GM12865 (cell line): ENCODE data around the gene POLD4.
A peak's percentile ranks its signal among the peaks of the same experiment; 100 is the strongest.

Source experiments
- DNase-seq: peaks from one replicate; pipeline ENCODE4 v3.0.0; 2010; ENCODE audit warnings: low read depth
- H3K4me3 ChIP-seq: 2 replicates; pipeline ENCODE4 v1.5.1; 2011; ENCODE audit warnings: mild to moderate bottlenecking, low read depth, low read length, control low read depth
- CTCF ChIP-seq: IDR thresholded peaks from 2 replicates; pipeline ENCODE4 v1.5.1; 2011; ENCODE audit warnings: low read length, control low read depth, low read depth, inconsistent platforms; ENCODE audit not compliant: insufficient read depth; ENCODE audit errors: missing control alignments

The POLD4 gene

GRCh38 chr11:67372993-67373647, 19.8 kb upstream of the POLD4 start, which contains the start of gene CLCF1:
Gene CLCF1 (minus strand): TSS chr11:67373598. CDS start chr11:67373539, 59 bp downstream.
- H3K4me3 ChIP-seq: peak within 1 kb of the TSS; percentile 50
- no peak for TF ChIP-seq CTCF
- DNase-seq: no peak

- TF ChIP-seq CTCF: no peak
- peak overlapping the region; percentile 50 for H3K4me3 ChIP-seq
- DNase-seq: no peak
Measured at GRCh38 chr11:67372321-67372992, 19.1 kb upstream of the POLD4 start.

DNA sequence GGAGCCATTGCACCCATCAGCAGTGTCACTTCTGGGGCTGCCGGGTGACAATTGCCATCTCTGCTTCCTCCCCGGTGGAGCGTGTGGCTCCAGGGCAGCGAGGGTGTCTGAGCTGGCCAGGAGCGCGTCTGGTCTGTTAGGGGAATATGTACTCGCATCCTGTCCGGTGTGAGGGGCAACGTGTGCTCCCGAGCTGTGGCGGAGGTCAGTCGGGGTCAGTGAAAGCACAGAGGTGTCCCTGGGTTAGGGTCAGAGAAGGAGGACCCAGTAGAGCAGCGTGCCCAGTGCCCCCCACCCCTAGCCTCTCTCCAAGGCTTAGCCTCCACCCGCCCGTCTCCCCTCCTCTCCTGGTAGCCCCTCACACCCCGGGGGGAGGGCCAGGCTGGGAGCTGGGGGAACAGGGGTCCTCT, 18.6 kb upstream of the POLD4 start:
- H3K4me3 ChIP-seq: peak overlapping the region; percentile 18
- no peak for DNase-seq
- no peak for TF ChIP-seq CTCF

- peak; percentile 55 for DNase-seq
- TF ChIP-seq CTCF: peak; percentile 35
- H3K4me3 ChIP-seq: no peak overlapping the region
Measured at GRCh38 chr11:67371189-67371910, 18.0 kb upstream of the POLD4 start.

GRCh38 chr11:67370351-67371076, 17.2 kb upstream of the POLD4 start:
- no peak overlapping the region for H3K4me3 ChIP-seq
- no peak for TF ChIP-seq CTCF

DNA sequence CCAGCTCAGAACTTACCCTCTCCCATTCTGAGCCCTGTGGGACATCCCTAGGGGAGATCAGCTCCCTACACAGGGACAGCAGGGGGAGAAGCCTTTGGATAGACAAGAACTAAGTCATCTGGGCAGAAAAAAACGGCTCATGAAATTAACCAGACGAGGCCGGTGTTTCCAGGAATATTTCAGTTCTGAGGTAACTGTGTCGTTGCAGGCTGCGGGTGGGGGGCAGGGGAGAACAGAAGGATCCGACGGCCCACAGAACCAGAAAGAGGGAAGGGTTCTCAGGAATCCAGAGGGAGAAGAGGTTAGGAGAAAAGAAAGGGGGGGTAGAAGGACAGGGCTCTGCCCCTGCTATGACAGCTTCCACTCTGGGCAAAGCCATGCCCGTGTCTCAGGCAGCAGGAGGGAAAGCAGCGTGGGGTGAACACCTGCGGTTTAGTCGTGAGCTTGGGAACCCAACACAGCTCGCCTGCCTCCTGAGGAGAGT, 16.5 kb upstream of the POLD4 start:
- TF ChIP-seq CTCF: no peak
- H3K4me3 ChIP-seq: no peak overlapping the region
- no peak for DNase-seq

More at GRCh38 chr11:67370351-67371076, 17.2 kb upstream of the POLD4 start:
- no peak for DNase-seq
